Measurements from ENCODE around the gene HSH2D.
A peak's percentile ranks its signal among the peaks of the same experiment; 100 is the strongest.
"Not testable (repeated sequence)": the region's sequence is repeated elsewhere in the genome, so short reads cannot be mapped to it uniquely, and the experiment has no call there.

The HSH2D gene

GRCh38 chr19:16143399-16144215 is at the start of gene HSH2D:
Gene HSH2D (plus strand): TSS chr19:16143685. CDS start chr19:16148751, 5,066 bp downstream.
- no peak for DNase-seq

- no peak for DNase-seq
These were observed 49.0 kb upstream of the HSH2D start for GRCh38 chr19:16094360-16095070.

GRCh38 chr19:16095071-16095571 is 48.4 kb upstream of the HSH2D start:
- no peak for DNase-seq

- DNase-seq, result no peak
These were observed 47.1 kb upstream of the HSH2D start for GRCh38 chr19:16096280-16096855.

GRCh38 chr19:16098416-16098768 is 45.1 kb upstream of the HSH2D start:
- no peak for DNase-seq

- no peak for DNase-seq
These were observed 44.7 kb upstream of the HSH2D start for GRCh38 chr19:16098821-16099220.

- not testable (repeated sequence) for DNase-seq
These were observed 44.0 kb upstream of the HSH2D start for GRCh38 chr19:16099314-16099965.

- DNase-seq, result no peak
These were observed 43.0 kb upstream of the HSH2D start for GRCh38 chr19:16100524-16100923.

GRCh38 chr19:16104722-16105121 is 38.8 kb upstream of the HSH2D start:
- DNase-seq, result no peak

- no peak for DNase-seq
These were observed 37.4 kb upstream of the HSH2D start for GRCh38 chr19:16106121-16106520.

GRCh38 chr19:16111160-16111908 is 32.2 kb upstream of the HSH2D start, which contains the start of gene RAB8A:
Gene RAB8A (plus strand): TSS chr19:16111889. CDS start chr19:16111902, 13 bp downstream.
- DNase-seq, result peak; percentile 100

- no peak for DNase-seq
These were observed 31.4 kb upstream of the HSH2D start for GRCh38 chr19:16111909-16112752.

- no peak for DNase-seq
These were observed 30.7 kb upstream of the HSH2D start for GRCh38 chr19:16112778-16113177.

GRCh38 chr19:16113727-16114126 is 29.8 kb upstream of the HSH2D start:
- no peak for DNase-seq

- DNase-seq, result peak; percentile 18
These were observed 28.0 kb upstream of the HSH2D start for GRCh38 chr19:16115301-16116039.

- DNase-seq, result no peak
These were observed 27.4 kb upstream of the HSH2D start for GRCh38 chr19:16116067-16116466.

GRCh38 chr19:16117594-16118033 is 25.9 kb upstream of the HSH2D start:
- DNase-seq, result no peak

GRCh38 chr19:16118489-16119033 is 24.9 kb upstream of the HSH2D start:
- peak; percentile 26 for DNase-seq

GRCh38 chr19:16119075-16119857 is 24.2 kb upstream of the HSH2D start:
- not testable (repeated sequence) for DNase-seq
